ENCODE data around the gene PTGIR.
A peak's percentile ranks its signal among the peaks of the same experiment; 100 is the strongest.

Gene PTGIR

DNA sequence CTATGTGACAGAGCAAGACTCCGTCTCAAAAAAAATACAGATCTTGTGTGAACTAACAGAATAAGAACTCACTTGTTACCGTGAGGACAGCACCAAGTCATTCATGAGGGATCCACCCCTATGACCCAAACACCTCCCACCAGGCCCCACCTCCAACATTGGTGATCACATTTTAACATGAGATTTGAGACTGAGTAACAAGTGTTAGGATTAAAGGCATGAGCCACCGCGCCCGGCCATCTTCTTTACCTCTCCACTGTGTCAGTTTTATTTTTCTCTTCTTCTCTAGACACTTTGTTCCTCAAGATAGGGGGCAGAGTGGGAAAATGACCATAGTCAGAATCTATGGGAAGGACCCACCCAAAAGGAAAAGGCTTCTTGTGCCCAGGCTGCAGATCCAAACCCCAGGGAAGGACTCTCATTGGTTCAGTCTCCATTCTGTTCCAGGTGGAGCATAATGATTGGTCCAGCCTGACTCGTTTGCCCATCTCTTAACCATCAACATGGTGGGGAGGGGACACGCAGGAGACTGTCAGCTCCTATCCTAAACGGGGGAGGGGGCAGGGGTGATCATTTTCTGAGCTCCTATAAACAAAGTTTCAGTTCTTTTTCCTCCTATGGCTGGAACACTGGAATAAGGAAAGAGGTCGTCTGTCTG is 25.0 kb downstream of the PTGIR start:
- TF ChIP-seq, protein P1, sequence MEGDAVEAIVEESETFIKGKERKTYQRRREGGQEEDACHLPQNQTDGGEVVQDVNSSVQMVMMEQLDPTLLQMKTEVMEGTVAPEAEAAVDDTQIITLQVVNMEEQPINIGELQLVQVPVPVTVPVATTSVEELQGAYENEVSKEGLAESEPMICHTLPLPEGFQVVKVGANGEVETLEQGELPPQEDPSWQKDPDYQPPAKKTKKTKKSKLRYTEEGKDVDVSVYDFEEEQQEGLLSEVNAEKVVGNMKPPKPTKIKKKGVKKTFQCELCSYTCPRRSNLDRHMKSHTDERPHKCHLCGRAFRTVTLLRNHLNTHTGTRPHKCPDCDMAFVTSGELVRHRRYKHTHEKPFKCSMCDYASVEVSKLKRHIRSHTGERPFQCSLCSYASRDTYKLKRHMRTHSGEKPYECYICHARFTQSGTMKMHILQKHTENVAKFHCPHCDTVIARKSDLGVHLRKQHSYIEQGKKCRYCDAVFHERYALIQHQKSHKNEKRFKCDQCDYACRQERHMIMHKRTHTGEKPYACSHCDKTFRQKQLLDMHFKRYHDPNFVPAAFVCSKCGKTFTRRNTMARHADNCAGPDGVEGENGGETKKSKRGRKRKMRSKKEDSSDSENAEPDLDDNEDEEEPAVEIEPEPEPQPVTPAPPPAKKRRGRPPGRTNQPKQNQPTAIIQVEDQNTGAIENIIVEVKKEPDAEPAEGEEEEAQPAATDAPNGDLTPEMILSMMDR (IDR thresholded peaks at IDR 0.05; ENCODE audit: unreplicated experiment in 3 of 3) = no peak
- Mint-ChIP-seq H3K27ac (peak overlapping the region; percentile 100), H3K4me3 (peak overlapping the region; percentile 95 to 99 (median 97)), H3K27me3 (ENCODE audit: low read depth) (peaks cover 4% of the 10 kb centered on the region), H3K36me3 (ENCODE audit: low read depth) (no peaks in the 10 kb centered on the region), H3K9me3 (peaks cover 25% of the 10 kb centered on the region), H3K4me1 (peaks cover 20% of the 10 kb centered on the region)

DNA sequence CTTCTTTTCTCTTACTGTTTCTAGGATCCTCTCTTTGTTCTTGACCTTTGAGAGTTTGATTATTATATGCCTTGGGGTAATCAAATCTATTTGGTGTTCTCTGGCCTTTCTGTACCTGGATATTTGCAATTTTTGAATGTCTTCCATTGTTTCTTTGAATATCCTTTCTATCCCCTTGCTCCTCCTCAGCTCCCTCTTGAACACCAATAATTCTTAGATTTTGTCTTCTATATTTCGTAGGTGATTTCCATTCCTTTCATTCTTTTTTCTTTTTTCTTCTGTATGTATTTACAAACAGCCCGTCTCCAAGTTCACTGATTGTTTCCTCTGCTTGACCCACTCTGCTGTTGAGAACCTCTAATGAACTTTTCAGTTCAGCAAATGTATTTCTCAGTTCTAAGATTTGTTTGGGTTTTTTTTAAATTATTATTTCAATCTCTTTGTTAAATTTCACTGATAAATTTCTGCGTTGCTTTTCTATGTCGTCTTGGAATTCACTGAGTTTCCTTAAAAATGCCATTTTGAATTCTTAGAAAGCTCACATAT is 26.4 kb downstream of the PTGIR start:
- Mint-ChIP-seq H3K27me3 (ENCODE audit: low read depth) (peaks cover 4% of the 10 kb centered on the region), H3K36me3 (ENCODE audit: low read depth) (no peaks in the 10 kb centered on the region), H3K4me1 (peaks cover 16% of the 10 kb centered on the region), H3K27ac (no peak overlapping the region), H3K9me3 (peaks cover 25% of the 10 kb centered on the region), H3K4me3 (no peak overlapping the region)
- TF ChIP-seq, protein P1 (IDR thresholded peaks at IDR 0.05; ENCODE audit: unreplicated experiment in 3 of 3) = no peak

DNA sequence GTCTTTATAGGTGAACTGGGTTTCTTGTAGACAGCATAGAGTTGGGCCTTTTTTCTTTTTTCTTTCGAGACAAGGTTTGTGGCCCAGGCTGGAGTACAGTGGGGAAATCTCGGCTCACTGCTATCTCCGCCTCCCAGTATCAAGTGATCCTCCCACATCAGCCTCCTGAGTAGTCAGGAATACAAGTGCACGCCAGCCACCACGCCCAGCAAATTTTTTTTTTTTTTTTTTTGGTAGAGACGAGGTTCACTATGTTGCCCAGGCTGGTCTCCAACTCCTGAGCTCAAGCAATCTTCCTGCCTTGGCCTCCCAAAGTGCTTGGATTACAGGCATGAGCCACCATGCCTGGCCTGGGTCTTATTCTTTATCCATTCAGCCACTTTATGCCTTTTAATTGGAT is 28.9 kb downstream of the PTGIR start:
- no peaks in the 10 kb centered on the region for H3K36me3 Mint-ChIP-seq (ENCODE audit: low read depth)
- TF ChIP-seq, protein P1 (IDR thresholded peaks at IDR 0.05; ENCODE audit: unreplicated experiment in 3 of 3) = no peak
- H3K27me3 Mint-ChIP-seq (ENCODE audit: low read depth) = peaks cover 4% of the 10 kb centered on the region
- peaks cover 25% of the 10 kb centered on the region for H3K9me3 Mint-ChIP-seq
- H3K27ac Mint-ChIP-seq = no peak overlapping the region
- H3K4me1 Mint-ChIP-seq = no peaks in the 10 kb centered on the region
- no peak overlapping the region for H3K4me3 Mint-ChIP-seq

DNA sequence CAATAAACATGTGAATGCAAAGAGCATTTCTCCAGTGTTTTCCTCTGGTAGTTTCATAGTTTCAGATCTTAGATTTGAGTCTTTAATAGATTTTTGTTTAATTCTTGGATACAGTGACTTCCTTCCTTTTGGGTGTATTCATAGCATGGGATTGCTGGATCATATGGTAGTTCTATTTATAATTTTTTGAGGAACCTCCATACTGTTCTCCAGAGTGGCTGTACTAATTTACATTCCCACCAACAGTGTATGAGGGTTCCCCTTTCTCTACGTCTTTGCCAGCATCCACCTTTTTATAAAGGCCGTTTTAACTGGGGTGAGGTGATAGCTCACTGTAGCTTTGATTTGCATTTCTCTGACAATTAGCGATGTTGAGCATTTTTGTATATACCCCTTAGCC is 33.0 kb downstream of the PTGIR start:
- H3K36me3 Mint-ChIP-seq (ENCODE audit: low read depth) = no peaks in the 10 kb centered on the region
- no peak overlapping the region for H3K27ac Mint-ChIP-seq
- H3K27me3 Mint-ChIP-seq (ENCODE audit: low read depth) = peaks cover 4% of the 10 kb centered on the region

DNA sequence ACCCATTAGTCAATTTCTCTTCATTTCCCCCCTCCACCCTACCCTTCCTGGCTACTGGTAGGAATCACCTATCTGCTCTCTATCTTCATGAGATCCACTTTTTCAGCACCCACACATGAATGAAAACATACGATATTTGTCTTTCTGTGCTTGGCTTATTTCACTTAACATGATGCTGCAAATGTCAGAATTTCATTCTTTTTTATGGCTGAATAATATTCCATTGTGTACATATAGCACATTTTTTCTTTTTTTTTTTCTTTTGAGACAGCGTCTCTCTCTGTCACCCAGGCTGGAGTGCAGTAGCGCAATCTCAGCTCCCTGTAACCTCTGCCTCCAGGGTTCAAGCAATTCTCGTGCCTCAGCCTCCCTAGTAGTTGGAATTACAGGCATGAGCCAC is 33.6 kb downstream of the PTGIR start:
- H3K4me3 Mint-ChIP-seq = no peak overlapping the region
- H3K36me3 Mint-ChIP-seq (ENCODE audit: low read depth) = no peaks in the 10 kb centered on the region
- no peak overlapping the region for H3K27ac Mint-ChIP-seq
- H3K27me3 Mint-ChIP-seq (ENCODE audit: low read depth) = peaks cover 4% of the 10 kb centered on the region
- TF ChIP-seq, protein P1 (IDR thresholded peaks at IDR 0.05; ENCODE audit: unreplicated experiment in 3 of 3) = no peak
- no peaks in the 10 kb centered on the region for H3K4me1 Mint-ChIP-seq
- H3K9me3 Mint-ChIP-seq = peaks cover 7% of the 10 kb centered on the region

More for the DNA sequence above, 33.0 kb downstream of the PTGIR start:
- Mint-ChIP-seq H3K4me1 (no peaks in the 10 kb centered on the region), H3K4me3 (no peak overlapping the region), H3K9me3 (peaks cover 7% of the 10 kb centered on the region)
- TF ChIP-seq, protein P1 (IDR thresholded peaks at IDR 0.05; ENCODE audit: unreplicated experiment in 3 of 3) = no peak

DNA sequence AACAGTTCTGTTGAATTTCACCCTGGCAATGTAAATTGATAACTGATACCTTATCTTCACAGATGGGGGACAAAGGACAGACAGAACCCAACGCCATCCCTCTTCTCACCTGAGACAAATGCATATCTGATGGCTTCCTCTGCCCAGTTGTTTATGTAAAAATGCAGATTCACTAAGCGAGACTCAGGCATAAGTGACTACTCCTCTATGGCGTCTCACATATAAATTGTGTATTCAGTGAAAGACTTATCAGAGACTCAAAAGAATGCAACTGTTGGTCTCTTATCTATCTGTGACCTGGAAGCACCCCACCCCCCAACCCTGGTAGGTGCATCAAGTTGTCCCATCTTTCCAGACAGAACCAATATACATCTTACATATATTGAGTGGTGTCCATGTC is 37.0 kb downstream of the PTGIR start:
- Mint-ChIP-seq H3K4me1 (no peaks in the 10 kb centered on the region), H3K36me3 (ENCODE audit: low read depth) (no peaks in the 10 kb centered on the region), H3K27me3 (ENCODE audit: low read depth) (peaks cover 4% of the 10 kb centered on the region), H3K27ac (no peak overlapping the region), H3K9me3 (no peaks in the 10 kb centered on the region), H3K4me3 (no peak overlapping the region)
- TF ChIP-seq, protein P1 (IDR thresholded peaks at IDR 0.05; ENCODE audit: unreplicated experiment in 3 of 3) = no peak
